NCI-H69 (cell line): Measurements from ENCODE around the gene MCFD2.
"Not testable (repeated sequence)": the region's sequence is repeated elsewhere in the genome, so short reads cannot be mapped to it uniquely, and the experiment has no call there.

Experiments
- DNase-seq: peaks from one replicate; lab custom pipeline; 2025; lab: John Stamatoyannopoulos, UW

The MCFD2 gene

GRCh38 chr2:46937471-46937901 lies 21.9 kb upstream of the MCFD2 start:
- no peak for DNase-seq

- DNase-seq = no peak
Measured at GRCh38 chr2:46936566-46936965, 21.0 kb upstream of the MCFD2 start.

GRCh38 chr2:46935071-46935470 lies 19.5 kb upstream of the MCFD2 start:
- no peak for DNase-seq

GRCh38 chr2:46929612-46930011 lies 14.0 kb upstream of the MCFD2 start:
- DNase-seq = no peak

DNA sequence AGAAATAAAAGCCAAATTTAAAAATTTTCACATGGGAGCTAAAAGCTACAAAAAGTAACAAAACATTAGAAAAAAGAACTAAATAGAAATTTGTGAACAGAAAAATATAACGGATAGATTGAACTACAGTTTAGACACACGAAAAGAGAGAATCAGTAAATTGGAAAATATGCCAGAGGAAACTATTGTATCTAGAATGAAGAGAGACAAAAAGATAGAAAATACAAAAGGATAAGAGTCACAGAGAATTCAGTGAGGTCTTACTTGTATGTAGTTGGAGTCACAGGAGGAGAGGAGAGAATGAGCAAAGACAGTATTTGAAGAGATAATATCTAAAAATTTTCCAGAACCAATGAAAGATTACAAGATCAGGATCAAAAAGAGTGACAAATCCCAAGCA lies 11.3 kb upstream of the MCFD2 start:
- no peak for DNase-seq

GRCh38 chr2:46925474-46926351 lies 10.1 kb upstream of the MCFD2 start:
- no peak for DNase-seq

- DNase-seq = no peak
Measured at GRCh38 chr2:46924608-46925007, 9.0 kb upstream of the MCFD2 start.

GRCh38 chr2:46924038-46924437 lies 8.4 kb upstream of the MCFD2 start:
- no peak for DNase-seq

DNA sequence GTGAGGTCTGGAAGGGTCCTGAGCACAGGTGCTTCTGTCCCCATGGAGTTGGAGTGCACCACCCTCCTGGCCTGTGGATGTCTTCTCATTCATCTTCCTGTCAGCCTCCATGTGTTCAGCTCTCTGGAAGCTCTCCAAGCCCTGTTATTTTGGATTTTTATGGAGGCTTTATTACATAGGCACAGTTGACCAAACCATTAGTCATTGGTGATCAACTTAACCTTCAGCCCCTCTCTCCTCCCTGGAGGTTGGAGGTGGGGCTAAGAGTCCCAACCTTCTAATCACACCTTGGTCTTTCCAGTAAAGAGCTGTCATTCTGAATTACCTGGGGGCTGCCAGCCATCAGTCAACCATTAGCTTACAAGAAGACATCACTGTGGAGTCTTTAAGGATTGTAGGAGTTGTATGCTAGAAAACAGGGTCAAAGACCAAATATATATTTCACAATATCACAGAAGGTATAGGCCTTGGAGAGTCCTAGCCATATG lies 7.5 kb upstream of the MCFD2 start:
- peak; percentile 67 for DNase-seq

DNA sequence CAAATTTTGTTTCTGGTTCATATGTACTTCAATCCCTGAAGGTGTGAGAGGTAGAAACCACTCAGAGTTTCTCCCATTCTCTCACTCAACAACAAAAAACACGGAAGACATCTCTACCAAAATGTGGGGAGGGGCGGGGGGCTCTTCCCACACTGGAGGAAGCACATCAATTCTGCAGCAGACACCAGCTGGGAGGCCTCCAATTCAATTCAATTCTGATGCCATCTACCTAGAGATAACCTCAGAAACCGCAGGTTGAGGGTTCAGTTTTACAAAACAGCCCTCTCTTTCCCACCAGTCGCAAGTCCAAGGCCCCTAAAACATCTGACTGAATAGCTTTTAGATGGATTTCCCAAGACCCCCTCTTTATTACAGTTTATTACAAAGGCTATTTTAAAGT lies 7.0 kb upstream of the MCFD2 start:
- DNase-seq = no peak

GRCh38 chr2:46921676-46922448 lies 6.3 kb upstream of the MCFD2 start:
- no peak for DNase-seq

- no peak for DNase-seq
Measured at GRCh38 chr2:46917628-46918027, 2.0 kb upstream of the MCFD2 start.

GRCh38 chr2:46915811-46916630 lies 415 bp upstream of the MCFD2 start:
- DNase-seq = peak; percentile 91

DNA sequence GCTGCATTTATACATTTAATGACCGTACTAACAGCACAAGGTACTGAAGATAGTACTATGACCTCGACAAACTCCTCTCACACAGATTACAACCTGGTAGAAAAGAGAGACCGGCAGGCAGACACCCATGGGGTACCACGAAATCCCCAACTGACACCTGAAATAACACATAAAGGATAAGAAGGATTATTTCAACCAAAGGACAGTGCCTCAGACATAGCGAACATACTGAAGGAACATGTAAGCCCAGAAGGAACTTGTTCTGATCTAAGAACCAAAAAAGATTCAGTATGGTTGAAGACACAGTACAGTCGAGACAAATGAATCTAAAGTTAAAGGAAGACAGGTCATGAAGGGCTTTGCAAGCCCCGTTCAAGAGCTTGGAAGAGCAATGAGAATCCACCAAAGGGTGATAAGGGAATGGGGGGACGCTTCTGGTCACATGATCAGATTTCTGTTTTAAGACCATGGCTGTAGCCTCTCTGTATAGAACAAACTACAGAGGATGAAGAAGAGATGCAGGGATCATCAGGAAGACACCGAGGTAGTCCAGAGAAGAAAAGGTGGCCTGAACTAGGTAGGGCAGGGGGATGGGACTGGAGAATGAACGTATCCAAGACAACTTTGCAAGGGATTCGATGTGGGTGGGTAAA lies 902 bp downstream of the MCFD2 start:
- no peak for DNase-seq

DNA sequence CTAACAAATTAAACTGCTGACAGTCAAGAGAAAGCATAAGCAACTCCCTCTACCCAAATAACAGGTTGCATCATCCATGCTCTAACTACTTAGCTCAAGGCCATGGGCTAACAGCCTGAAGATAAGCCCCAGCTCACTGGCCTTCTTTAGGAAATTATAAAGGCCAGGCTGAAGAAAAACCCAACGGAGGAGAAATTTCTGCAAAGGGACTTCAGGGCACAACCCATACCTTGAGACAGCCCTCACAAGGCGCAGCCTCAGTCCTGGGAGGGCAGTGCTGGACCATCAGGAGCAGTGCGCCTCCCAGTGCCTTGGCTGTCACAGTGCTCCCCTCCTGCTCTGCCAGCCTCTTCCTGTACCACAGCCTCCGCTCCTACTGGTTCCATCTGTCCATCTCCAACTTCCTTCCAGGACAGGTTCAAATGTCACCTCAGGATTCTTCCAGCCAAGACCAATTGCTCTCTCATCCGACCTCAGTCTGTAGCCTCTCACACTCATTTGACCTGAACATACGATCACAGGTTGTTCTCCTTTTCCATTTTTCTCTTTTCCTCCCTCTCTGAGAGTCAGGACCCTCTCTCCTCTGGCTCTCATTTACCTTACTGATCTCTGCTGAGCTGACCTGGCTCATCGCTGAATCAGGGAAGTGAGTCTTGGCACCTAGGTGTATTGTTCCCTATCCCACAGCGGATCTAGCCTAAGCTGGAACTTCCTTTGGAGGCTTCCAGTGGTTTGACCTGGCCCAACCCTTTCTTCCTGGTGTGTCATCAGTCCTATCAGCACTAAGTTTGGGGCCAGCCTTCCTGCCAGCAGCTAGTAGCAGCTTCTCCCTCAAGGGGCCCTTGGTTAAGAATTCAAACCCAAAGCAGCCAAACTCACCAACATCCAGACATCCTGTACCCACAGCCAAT lies 1.9 kb downstream of the MCFD2 start:
- no peak for DNase-seq

- DNase-seq = no peak
Measured at GRCh38 chr2:46909771-46910419, 5.7 kb downstream of the MCFD2 start.

GRCh38 chr2:46909150-46909549 lies 6.5 kb downstream of the MCFD2 start:
- DNase-seq = no peak

- not testable (repeated sequence) for DNase-seq
Measured at GRCh38 chr2:46904908-46905678, 10.5 kb downstream of the MCFD2 start.

GRCh38 chr2:46902980-46903379 lies 12.6 kb downstream of the MCFD2 start:
- DNase-seq = not testable (repeated sequence)
